ENCODE measurements around the gene UPF1. TPM values are rescaled to one million over a fixed set of nuclear protein-coding genes. Genes with fewer than 3 reads are reported as not detected.
"Not testable (repeated sequence)": the region's sequence is repeated elsewhere in the genome, so short reads cannot be mapped to it uniquely, and the experiment has no call there.

Gene UPF1
- total RNA-seq, 2 experiments from 2014 or later: 78.9 to 84.6 TPM

GRCh38 chr19:18794029-18794313 is 37.8 kb upstream of the UPF1 start:
- Mint-ChIP-seq H3K9me3 (no peaks in the 10 kb centered on the region), H3K4me3 (no peak overlapping the region), H3K4me1 (peaks cover 9% of the 10 kb centered on the region), H3K27me3 (peaks cover 83% of the 10 kb centered on the region), H3K36me3 (no peaks in the 10 kb centered on the region), H3K27ac (no peak overlapping the region)
- no peak for DNase-seq

DNA sequence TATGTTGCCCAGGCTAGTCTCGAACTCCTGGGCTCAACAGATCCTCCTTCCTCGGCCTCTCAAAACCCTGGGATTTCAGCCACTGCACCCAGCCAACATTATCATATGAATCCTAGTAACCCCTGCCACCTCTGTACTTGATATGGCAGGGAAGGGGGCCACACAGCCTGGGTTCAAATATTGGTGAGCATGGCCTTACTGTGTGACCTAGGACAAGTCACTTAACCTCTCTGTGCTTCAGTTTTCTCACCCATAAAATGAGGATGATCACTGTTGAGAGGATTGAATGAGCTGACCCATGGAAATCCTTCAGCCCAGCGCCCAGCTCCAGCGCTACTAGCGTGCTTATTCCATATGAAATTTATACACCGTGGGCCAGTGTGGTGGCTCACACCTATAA is 37.1 kb upstream of the UPF1 start:
- peaks cover 7% of the 10 kb centered on the region for H3K4me1 Mint-ChIP-seq
- no peak for DNase-seq
- no peaks in the 10 kb centered on the region for H3K9me3 Mint-ChIP-seq
- peaks cover 76% of the 10 kb centered on the region for H3K27me3 Mint-ChIP-seq
- no peaks in the 10 kb centered on the region for H3K36me3 Mint-ChIP-seq
- no peak overlapping the region for H3K4me3 Mint-ChIP-seq
- H3K27ac Mint-ChIP-seq: no peak overlapping the region

- Mint-ChIP-seq H3K36me3 (no peaks in the 10 kb centered on the region), H3K27ac (no peak overlapping the region), H3K4me3 (no peak overlapping the region), H3K9me3 (no peaks in the 10 kb centered on the region), H3K4me1 (peaks cover 3% of the 10 kb centered on the region), H3K27me3 (peaks cover 67% of the 10 kb centered on the region)
- DNase-seq: no peak
Measured at GRCh38 chr19:18795540-18795939, 36.2 kb upstream of the UPF1 start.

DNA sequence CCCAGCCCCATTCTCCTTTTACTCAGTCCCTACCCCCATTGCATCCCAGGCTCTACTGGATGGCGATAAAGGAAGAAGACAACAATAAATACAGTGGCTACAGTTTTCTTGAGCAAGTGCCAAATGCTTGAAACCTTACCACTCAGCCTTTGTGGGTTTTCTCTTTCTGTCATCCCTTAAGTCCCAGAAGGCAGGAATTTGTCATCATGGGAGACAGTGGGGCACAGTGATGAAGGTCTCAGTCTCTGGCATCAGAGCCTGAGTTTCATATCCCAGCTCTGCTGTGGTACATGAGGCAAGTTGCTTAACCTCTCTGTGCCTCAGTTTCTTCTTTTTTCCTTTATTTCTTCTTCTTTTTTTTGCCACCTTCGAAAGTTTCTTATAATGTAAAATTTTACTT is 35.5 kb upstream of the UPF1 start:
- no peak for DNase-seq
- no peak overlapping the region for H3K4me3 Mint-ChIP-seq
- no peaks in the 10 kb centered on the region for H3K9me3 Mint-ChIP-seq
- no peak overlapping the region for H3K27ac Mint-ChIP-seq
- peaks cover 60% of the 10 kb centered on the region for H3K27me3 Mint-ChIP-seq
- H3K36me3 Mint-ChIP-seq: no peaks in the 10 kb centered on the region
- H3K4me1 Mint-ChIP-seq: no peaks in the 10 kb centered on the region

DNA sequence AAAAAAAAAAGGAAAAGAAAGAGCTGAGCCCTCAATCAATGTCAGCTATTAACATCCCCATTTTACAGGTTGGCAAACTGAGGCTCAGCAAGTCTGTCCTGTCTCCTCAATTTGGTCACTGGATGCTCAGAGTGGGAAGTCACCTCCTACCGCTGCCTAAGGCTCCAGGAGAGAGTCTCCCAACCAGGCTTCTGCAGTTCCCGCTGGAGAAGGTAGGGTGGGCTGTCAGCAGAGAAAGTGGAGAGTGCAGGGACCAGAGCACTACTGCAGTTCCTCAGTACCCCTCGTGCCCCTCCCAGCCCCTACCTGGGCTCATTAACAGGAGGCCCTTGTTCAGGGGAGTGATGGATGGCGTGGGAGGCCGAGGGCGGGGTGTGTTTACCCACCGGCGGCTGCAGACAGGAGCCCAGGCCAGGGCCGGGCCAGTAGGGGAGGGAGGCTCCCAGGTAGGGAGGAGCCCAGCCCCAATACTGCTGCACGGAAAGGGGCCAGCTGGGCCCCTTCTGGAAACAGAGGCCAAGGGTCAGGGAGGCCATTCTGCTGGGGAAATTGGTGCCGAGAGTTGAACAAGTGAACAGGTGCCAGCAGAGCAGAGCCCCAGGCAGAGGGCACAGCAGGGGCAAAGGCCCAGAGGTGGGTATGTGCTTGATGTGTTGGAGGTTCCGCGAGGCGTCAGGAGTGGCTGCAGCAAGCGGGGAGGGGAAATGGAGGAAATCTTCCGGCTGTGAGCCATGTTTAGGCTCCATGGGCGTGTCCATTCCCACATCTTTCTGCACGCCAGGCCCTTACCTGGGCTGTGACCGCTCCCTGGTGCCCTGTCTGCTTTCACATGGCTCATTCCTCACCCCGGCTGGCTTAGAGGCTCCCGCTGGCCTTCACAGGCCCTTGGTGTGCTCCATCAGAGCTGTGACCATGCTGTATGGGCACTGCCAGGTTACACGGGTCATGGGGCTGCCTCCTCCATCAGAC is 33.1 kb upstream of the UPF1 start:
- Mint-ChIP-seq H3K4me1 (no peaks in the 10 kb centered on the region), H3K4me3 (no peak overlapping the region)

GRCh38 chr19:18799389-18799970 is 32.3 kb upstream of the UPF1 start:
- no peak for DNase-seq
- no peak overlapping the region for H3K27ac Mint-ChIP-seq
- no peaks in the 10 kb centered on the region for H3K36me3 Mint-ChIP-seq
- no peak overlapping the region for H3K4me3 Mint-ChIP-seq
- no peaks in the 10 kb centered on the region for H3K4me1 Mint-ChIP-seq
- no peaks in the 10 kb centered on the region for H3K9me3 Mint-ChIP-seq
- H3K27me3 Mint-ChIP-seq: peaks cover 42% of the 10 kb centered on the region

More for the DNA sequence above, 33.1 kb upstream of the UPF1 start:
- DNase-seq: no peak
- H3K36me3 Mint-ChIP-seq: no peaks in the 10 kb centered on the region
- no peaks in the 10 kb centered on the region for H3K9me3 Mint-ChIP-seq
- no peak overlapping the region for H3K27ac Mint-ChIP-seq
- H3K27me3 Mint-ChIP-seq: peaks cover 45% of the 10 kb centered on the region

DNA sequence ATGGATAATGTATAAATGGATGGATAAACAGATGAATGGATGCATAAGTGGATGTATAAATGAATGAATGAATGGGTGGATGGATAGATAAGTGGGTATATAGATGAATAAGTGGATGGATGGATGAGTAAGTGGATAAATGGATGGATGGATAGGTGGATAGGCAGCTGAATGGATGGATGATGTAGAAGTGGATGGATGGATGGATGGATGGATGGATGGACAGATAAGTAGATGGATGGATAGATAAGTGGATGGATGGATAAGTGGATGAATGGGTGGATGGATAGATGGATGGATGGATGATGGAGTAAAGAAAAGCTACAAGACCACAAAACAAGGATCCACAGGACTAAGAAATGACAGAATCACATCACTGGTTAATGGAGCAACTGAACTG is 31.7 kb upstream of the UPF1 start:
- no peak overlapping the region for H3K4me3 Mint-ChIP-seq
- H3K27me3 Mint-ChIP-seq: peaks cover 36% of the 10 kb centered on the region
- no peak overlapping the region for H3K27ac Mint-ChIP-seq
- DNase-seq: no peak
- no peaks in the 10 kb centered on the region for H3K36me3 Mint-ChIP-seq
- H3K4me1 Mint-ChIP-seq: no peaks in the 10 kb centered on the region
- H3K9me3 Mint-ChIP-seq: no peaks in the 10 kb centered on the region

GRCh38 chr19:18800636-18801035 is 31.1 kb upstream of the UPF1 start:
- Mint-ChIP-seq H3K9me3 (no peaks in the 10 kb centered on the region), H3K36me3 (no peaks in the 10 kb centered on the region), H3K4me1 (no peaks in the 10 kb centered on the region), H3K27ac (no peak overlapping the region), H3K4me3 (no peak overlapping the region), H3K27me3 (peaks cover 33% of the 10 kb centered on the region)
- DNase-seq: no peak

GRCh38 chr19:18802354-18802753 is 29.4 kb upstream of the UPF1 start:
- Mint-ChIP-seq H3K27me3 (peaks cover 19% of the 10 kb centered on the region), H3K4me1 (no peaks in the 10 kb centered on the region), H3K4me3 (no peak overlapping the region), H3K9me3 (no peaks in the 10 kb centered on the region), H3K36me3 (no peaks in the 10 kb centered on the region), H3K27ac (no peak overlapping the region)
- no peak for DNase-seq

GRCh38 chr19:18803550-18804138 is 28.1 kb upstream of the UPF1 start:
- DNase-seq: no peak
- H3K9me3 Mint-ChIP-seq: no peaks in the 10 kb centered on the region
- H3K4me3 Mint-ChIP-seq: no peak overlapping the region
- H3K27ac Mint-ChIP-seq: no peak overlapping the region
- H3K36me3 Mint-ChIP-seq: no peaks in the 10 kb centered on the region
- H3K27me3 Mint-ChIP-seq: peaks cover 9% of the 10 kb centered on the region
- no peaks in the 10 kb centered on the region for H3K4me1 Mint-ChIP-seq

- peaks cover 14% of the 10 kb centered on the region for H3K27me3 Mint-ChIP-seq
- H3K9me3 Mint-ChIP-seq: no peaks in the 10 kb centered on the region
- no peaks in the 10 kb centered on the region for H3K36me3 Mint-ChIP-seq
- H3K4me1 Mint-ChIP-seq: no peaks in the 10 kb centered on the region
- DNase-seq: no peak
- H3K27ac Mint-ChIP-seq: no peak overlapping the region
- H3K4me3 Mint-ChIP-seq: no peak overlapping the region
Measured at GRCh38 chr19:18804139-18804601, 27.6 kb upstream of the UPF1 start.

DNA sequence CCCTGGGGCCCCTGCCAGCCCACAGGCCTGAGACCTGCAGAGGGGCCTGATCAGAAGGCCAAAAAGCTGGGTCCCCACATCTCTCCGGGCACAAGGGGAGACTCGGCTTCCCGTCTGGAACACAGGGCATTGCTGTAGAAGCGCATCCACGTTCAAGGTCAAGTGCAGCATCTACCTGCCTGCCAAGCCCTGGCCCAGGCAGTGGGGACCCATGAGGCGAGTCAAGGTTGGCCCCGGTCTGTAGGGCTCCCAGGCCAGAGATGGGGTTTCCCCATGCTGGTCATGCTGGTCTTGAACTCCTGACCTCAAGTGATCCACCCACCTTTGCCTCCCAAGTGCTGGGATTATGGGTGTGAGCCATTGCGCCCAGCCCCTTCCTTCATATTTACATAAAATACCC is 27.1 kb upstream of the UPF1 start:
- Mint-ChIP-seq H3K4me1 (peaks cover 3% of the 10 kb centered on the region), H3K36me3 (no peaks in the 10 kb centered on the region), H3K4me3 (no peak overlapping the region), H3K9me3 (no peaks in the 10 kb centered on the region), H3K27me3 (peaks cover 17% of the 10 kb centered on the region), H3K27ac (no peak overlapping the region)
- no peak for DNase-seq

DNA sequence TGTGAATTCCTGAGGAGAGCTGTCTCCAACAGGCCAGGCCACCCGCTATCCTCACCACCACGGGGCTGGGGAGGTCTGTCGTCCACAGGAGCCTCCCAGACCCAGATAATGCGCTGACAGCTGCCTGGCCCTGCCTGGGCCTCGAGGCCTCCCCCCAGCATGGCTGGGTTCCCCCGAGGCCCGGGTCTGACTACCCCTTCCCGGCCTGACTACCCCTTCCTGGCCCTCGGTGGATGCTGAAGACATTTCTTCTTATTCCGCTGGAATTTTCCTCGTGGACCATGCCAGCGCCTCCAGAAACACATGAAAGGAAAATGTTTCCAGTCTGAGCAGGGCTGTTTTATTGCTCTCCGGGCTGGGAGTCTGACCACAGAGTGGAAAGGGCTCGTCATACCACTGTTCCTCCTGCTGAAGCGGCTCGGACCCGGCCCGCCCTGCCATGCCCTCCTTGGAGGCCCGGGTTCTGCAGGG is 23.9 kb upstream of the UPF1 start:
- DNase-seq: no peak
- H3K27ac Mint-ChIP-seq: no peak overlapping the region

GRCh38 chr19:18809149-18809868 is 22.4 kb upstream of the UPF1 start:
- peaks cover 12% of the 10 kb centered on the region for H3K27me3 Mint-ChIP-seq
- H3K9me3 Mint-ChIP-seq: no peaks in the 10 kb centered on the region
- no peak for DNase-seq
- H3K4me3 Mint-ChIP-seq: no peak overlapping the region
- H3K27ac Mint-ChIP-seq: no peak overlapping the region
- H3K36me3 Mint-ChIP-seq: no peaks in the 10 kb centered on the region
- peaks cover 3% of the 10 kb centered on the region for H3K4me1 Mint-ChIP-seq

More for the DNA sequence above, 23.9 kb upstream of the UPF1 start:
- Mint-ChIP-seq H3K9me3 (no peaks in the 10 kb centered on the region), H3K36me3 (no peaks in the 10 kb centered on the region), H3K27me3 (peaks cover 17% of the 10 kb centered on the region), H3K4me1 (peaks cover 3% of the 10 kb centered on the region), H3K4me3 (no peak overlapping the region)

DNA sequence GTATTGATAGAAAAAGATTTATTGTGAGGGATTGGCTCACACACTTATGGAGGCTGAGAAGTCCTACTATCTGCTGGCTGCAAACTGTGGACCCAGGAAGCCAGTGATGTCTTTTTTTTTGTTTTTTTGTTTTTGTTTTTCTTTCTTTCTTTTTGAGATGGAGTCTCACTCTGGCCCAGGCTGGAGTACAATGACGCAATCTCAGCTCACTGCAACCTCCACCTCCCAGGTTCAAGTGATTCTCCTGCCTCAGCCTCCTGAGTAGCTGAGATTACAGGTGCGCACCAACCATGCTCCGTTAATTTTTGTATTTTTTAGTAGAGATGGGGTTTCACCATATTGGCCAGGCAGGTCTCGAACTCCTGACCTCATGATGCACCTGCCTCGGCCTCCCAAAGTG is 20.1 kb upstream of the UPF1 start:
- not testable (repeated sequence) for H3K4me1 Mint-ChIP-seq, H3K36me3 Mint-ChIP-seq, H3K27ac Mint-ChIP-seq, DNase-seq, H3K9me3 Mint-ChIP-seq, H3K4me3 Mint-ChIP-seq
- H3K27me3 Mint-ChIP-seq: peaks cover 12% of the 10 kb centered on the region

Data from activated naive CD8-positive, alpha-beta T cell treated with anti-CD3 and anti-CD28 coated beads for 36 hours (primary cell).